HG03103 (cell line): ENCODE results near the gene SMARCA5.

Experiments
- ATAC-seq: cut with Tn5 transposase; IDR thresholded peaks from one replicate; pipeline ENCODE4 v1.9.1; 2021; ENCODE audit warnings: low read depth; ENCODE audit not compliant: unreplicated experiment

The SMARCA5 gene

GRCh38 chr4:143531788-143532491 lies 18.4 kb downstream of the SMARCA5 start:
- no peak for ATAC-seq

- no peak for ATAC-seq
Observed at GRCh38 chr4:143538979-143539669, 25.6 kb downstream of the SMARCA5 start.

- no peak for ATAC-seq
Observed at GRCh38 chr4:143539670-143540023, 26.1 kb downstream of the SMARCA5 start.

DNA sequence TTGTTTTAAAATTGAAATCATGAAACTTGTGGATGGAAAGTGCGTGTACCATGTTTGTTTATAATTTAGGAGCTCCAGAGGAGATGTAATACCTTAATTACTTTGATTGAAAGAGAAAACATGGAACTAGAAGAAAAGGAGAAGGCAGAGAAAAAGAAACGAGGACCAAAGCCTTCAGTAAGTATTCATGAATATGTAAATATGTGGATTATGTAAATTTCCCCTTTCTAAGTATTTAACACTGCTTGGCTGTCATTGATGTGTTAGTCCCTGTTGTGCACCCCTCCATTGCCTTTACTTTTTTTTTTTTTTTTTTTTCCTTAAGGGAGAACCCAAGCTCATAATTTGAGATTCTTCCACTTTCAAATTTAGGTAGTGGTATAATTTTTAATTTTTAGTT lies 36.4 kb downstream of the SMARCA5 start:
- no peak for ATAC-seq

GRCh38 chr4:143554728-143555597 lies 41.5 kb downstream of the SMARCA5 start:
- peak; percentile 70 for ATAC-seq

DNA sequence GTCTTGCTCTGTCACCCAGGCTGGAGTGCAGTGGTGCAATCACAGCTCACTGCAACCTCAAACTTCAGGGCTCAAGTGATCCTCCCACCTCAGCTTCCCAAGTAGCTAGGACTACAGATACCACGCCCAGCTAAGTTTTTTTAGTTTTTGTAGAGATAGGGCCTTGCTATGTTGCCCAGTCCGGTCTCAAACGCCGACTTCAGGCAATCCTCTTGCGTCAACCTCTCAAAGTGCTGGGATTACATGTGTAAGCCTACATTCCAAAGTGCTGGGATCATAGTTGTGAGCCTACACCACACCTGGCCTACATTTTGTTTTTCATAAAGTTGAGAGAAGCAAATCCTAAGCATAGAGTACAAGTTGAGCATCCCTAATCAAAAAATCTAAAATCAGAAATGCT lies 42.2 kb downstream of the SMARCA5 start:
- no peak for ATAC-seq

DNA sequence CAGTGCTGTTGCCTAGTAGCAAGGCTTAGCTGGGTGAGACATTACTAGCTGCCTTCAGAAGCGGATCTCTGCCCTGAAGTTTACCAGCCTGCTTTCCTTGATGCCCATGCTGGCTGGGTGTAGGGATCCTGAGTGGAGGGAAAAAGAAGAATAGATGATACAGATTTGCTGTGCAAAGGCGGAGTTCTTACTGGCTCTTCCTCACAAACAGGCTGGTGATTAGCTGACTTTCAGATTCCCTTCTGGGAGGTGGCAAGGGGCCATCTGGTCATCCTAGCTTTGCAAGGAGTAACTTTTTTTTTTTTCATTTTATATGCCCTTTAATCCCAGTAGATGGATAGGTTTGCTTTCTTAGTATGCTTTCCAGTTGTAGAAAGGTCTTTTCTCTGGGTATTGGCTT lies 44.8 kb downstream of the SMARCA5 start:
- no peak for ATAC-seq

GRCh38 chr4:143558823-143559756 lies 45.6 kb downstream of the SMARCA5 start:
- ATAC-seq = peak; percentile 75

GRCh38 chr4:143559757-143560147 lies 46.2 kb downstream of the SMARCA5 start:
- no peak for ATAC-seq

GRCh38 chr4:143564472-143564871 lies 51.0 kb downstream of the SMARCA5 start:
- ATAC-seq = no peak

GRCh38 chr4:143575331-143575730 lies 61.8 kb downstream of the SMARCA5 start:
- no peak for ATAC-seq

DNA sequence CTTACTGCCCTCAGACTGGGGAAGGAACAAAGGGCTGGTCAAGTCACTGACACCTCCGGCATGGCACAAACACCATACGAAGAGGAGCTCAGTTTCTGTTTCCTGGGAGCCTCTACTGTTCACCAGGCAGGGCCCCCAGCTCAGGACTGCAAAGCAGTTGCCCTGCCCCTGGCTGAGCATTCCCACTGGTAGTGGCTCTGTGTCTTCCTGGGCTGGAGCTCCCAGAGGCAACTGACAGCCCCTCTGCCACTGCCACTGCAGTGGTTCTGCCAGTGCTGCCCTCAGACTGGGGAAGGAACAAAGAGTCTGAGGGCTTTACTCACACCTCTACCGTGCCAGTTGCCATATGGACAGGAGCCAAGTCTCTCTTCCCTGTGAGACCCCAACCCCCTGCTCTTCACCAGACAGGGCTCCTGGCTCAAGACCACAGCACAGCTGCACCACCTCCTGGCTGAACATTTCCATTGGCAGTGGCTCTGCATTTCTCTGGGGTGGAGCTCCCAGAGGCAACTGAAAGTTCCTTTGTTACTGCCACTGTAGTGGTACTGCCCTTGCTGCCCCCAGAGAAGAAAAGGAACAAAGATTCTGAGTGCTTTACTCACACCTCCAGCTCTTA lies 67.9 kb downstream of the SMARCA5 start:
- no peak for ATAC-seq

GRCh38 chr4:143585548-143585947 lies 72.0 kb downstream of the SMARCA5 start:
- ATAC-seq = no peak

DNA sequence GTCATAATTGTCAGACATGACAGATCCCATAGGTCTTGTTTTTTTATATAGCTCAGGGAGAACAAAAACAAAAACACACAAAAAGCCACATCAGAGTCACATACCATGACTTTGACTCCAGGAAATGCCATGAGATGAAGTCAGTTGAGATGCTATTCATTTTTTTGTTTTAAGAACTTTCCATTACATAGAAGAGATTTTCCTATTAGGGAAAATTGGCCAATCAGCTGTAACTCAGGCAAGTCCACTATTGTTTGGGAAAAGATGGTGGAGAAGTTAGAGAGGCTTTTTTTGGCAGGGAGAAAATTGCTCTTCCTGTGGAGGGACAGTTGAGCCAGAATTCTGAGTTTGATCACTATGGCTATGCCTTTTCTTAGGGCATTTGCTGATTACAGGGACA lies 72.6 kb downstream of the SMARCA5 start:
- ATAC-seq = no peak

GRCh38 chr4:143587703-143588102 lies 74.2 kb downstream of the SMARCA5 start:
- ATAC-seq = no peak

GRCh38 chr4:143597276-143597675 lies 83.8 kb downstream of the SMARCA5 start:
- no peak for ATAC-seq

DNA sequence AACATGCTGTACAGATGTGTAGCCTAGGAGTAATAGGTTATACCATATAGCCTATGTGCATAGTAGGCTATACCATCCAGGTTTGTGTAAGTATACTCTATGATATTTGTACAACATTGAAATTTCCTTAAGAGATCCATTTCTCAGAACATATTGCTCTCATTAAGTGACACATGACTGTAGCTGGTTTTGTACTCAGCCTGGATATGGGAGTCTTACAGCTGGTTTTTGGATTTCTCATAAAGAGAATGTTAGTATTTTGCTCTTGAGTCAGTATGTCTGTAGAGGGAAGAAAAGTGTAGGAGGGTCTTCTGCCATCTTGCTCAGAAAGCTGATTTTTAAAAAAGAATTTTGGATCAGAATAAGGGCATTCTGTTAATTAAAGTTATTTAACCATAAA lies 85.3 kb downstream of the SMARCA5 start:
- ATAC-seq = no peak

GRCh38 chr4:143599827-143600226 lies 86.3 kb downstream of the SMARCA5 start:
- ATAC-seq = no peak

GRCh38 chr4:143606480-143606879 lies 93.0 kb downstream of the SMARCA5 start:
- ATAC-seq = no peak
